Effector memory CD4-positive, alpha-beta T cell (primary cell): Measurements from ENCODE around the gene SPATA6.
"Not testable (repeated sequence)": the region's sequence is repeated elsewhere in the genome, so short reads cannot be mapped to it uniquely, and the experiment has no call there.

Experiments
- DNase-seq, 3 donors: peaks; one replicate each; pipeline ENCODE4 v3.0.0-alpha.2; 2020
- H3K27ac ChIP-seq: 2 replicates; pipeline ENCODE4 v1.7.0; 2013; ENCODE audit warnings: mild to moderate bottlenecking, low read length, moderate library complexity; ENCODE audit not compliant: insufficient read depth, poor library complexity, severe bottlenecking
- H3K27me3 ChIP-seq: replicated peaks from 2 replicates; pipeline ENCODE4 v1.7.0; 2013; ENCODE audit warnings: mild to moderate bottlenecking, low read length; ENCODE audit not compliant: insufficient read depth, control insufficient read depth, poor library complexity, severe bottlenecking
- H3K36me3 ChIP-seq: 2 replicates; pipeline ENCODE4 v1.7.0; 2013; ENCODE audit warnings: mild to moderate bottlenecking, low read length, moderate library complexity; ENCODE audit not compliant: control insufficient read depth, insufficient read depth
- H3K4me1 ChIP-seq: 2 replicates; pipeline ENCODE4 v1.7.0; 2013; ENCODE audit warnings: low read length, mild to moderate bottlenecking; ENCODE audit not compliant: control insufficient read depth, insufficient read depth, poor library complexity, severe bottlenecking
- H3K4me3 ChIP-seq: 2 replicates; pipeline ENCODE4 v1.7.0; 2013; ENCODE audit warnings: low read length, low read depth, mild to moderate bottlenecking; ENCODE audit not compliant: insufficient read depth, poor library complexity, severe bottlenecking
- H3K9me3 ChIP-seq: 2 replicates; pipeline ENCODE4 v1.7.0; 2013; ENCODE audit warnings: mild to moderate bottlenecking, low read length, moderate library complexity; ENCODE audit not compliant: control insufficient read depth

SPATA6 gene

DNA sequence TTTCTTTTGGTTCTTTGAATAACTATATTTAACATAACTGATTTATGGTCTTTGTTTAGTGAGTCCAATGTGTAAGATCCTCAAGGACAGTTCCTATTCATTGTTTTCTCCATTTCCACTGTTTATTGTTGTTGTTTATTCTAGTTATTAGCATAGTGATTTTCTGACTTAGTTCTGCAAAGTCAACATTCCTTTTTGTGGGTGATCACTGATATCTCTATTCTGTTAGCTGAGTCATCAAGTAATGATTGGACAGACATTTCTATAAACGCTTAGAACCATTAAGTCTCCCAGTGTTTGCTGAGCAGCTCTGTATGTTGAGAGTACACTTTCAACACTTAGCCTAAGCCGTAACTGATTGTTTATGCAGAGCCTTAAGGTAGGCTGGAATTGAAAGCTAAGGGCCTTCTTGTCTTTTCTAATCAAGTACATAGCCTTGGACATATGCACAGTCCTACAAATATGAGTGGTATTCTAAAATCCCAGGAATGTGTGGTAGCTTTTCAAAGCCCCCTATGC, 162.4 kb downstream of the SPATA6 start:
- Histone ChIP-seq H3K27ac (no peak overlapping the region), H3K4me1 (no peaks in the 10 kb centered on the region), H3K27me3 (no peaks in the 10 kb centered on the region), H3K36me3 (no peaks in the 10 kb centered on the region), H3K4me3 (no peak overlapping the region), H3K9me3 (no peaks in the 10 kb centered on the region)
- no peak for DNase-seq

DNA sequence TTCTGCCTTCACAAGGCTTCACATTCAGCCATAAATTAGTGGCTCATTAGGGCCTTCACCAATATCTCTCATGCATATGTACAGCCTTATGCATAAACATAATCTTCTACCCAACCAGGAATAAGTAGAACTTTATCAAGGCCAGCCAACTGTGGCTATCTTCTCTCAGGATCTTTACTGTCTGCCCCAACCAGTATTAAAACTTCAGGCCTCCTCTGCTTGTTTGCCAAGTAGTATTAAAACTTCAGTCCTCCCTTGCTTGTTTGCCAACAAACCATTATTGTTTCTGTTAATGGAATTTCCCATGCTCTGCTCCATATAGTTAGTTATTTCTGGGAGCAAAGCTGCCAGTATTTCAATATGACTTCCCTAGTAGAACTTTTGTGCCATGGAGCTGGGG, 169.4 kb downstream of the SPATA6 start:
- no peaks in the 10 kb centered on the region for H3K36me3 ChIP-seq
- DNase-seq, result no peak
- H3K4me3 ChIP-seq, result no peak overlapping the region

DNA sequence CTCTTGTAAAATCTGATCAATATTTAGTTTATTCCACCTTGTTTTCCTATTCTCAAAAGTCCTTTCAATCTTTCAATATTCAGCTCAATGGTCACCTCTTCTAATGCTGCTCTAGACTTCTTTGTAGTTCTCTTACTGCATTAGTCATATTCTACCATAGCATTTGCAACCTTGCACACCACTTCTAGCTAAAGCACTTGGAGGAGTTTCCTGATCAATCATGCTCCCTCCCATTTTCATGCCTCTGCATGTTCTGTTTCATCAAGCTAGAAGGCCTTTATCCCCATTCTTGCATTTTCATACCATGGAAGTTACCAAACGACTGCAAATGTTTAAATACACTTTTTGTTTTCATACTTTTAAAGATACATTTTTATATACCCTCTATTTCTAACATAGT, 177.3 kb downstream of the SPATA6 start:
- H3K27ac ChIP-seq, result no peak overlapping the region
- no peaks in the 10 kb centered on the region for H3K27me3 ChIP-seq
- no peaks in the 10 kb centered on the region for H3K4me1 ChIP-seq
- H3K4me3 ChIP-seq, result no peak overlapping the region
- DNase-seq, result no peak
- H3K36me3 ChIP-seq, result no peaks in the 10 kb centered on the region
- no peaks in the 10 kb centered on the region for H3K9me3 ChIP-seq

More for the DNA sequence above, 169.4 kb downstream of the SPATA6 start:
- Histone ChIP-seq H3K4me1 (no peaks in the 10 kb centered on the region), H3K27ac (no peak overlapping the region), H3K27me3 (no peaks in the 10 kb centered on the region), H3K9me3 (no peaks in the 10 kb centered on the region)

DNA sequence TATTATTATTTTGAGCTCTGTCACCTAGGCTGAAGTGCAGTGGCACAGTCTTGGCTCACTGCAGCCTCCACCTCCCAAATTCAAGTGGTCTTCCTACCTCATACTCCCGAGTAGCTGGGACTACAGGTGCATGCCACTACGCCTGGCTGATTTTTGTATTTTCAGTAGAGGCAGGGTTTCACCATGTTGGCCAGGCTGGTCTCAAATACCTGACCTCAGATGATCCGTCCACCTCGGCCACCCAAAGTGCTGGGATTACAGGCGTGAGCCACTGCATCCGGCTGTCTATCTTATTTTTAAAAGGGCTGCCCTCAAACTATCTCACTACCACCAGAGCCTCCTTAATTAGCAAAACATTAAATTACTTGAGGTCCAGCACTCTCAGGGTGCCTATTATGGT, 177.9 kb downstream of the SPATA6 start:
- H3K36me3 ChIP-seq, H3K27ac ChIP-seq, H3K4me3 ChIP-seq, H3K4me1 ChIP-seq, H3K27me3 ChIP-seq, DNase-seq, H3K9me3 ChIP-seq: not testable (repeated sequence)

- Histone ChIP-seq H3K27me3 (no peaks in the 10 kb centered on the region), H3K36me3 (no peaks in the 10 kb centered on the region), H3K9me3 (no peaks in the 10 kb centered on the region), H3K27ac (no peak overlapping the region), H3K4me3 (no peak overlapping the region), H3K4me1 (no peaks in the 10 kb centered on the region)
- no peak for DNase-seq
Observed at GRCh38 chr1:48292706-48293105, 179.3 kb downstream of the SPATA6 start.

DNA sequence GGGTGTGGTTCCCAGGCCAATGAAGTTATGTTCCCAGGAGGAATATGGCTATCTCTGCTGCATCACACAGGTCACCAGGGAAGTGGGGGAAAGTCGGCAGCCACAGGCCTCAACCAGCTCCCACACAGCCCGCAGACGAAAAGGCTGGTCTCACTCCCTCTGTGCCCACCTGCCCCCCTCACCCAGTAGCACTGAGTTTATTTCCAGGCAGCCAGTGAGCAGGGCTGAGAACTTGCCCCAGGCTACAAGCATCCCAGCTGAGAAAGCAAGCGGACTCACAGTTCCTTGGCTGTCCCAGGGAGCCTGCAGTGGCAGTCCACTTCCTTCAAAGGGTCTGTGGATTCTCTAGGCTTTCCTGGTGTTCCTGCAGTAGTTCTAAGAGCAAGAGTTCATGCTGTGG, 180.6 kb downstream of the SPATA6 start:
- no peak for DNase-seq
- Histone ChIP-seq H3K4me1 (no peaks in the 10 kb centered on the region), H3K27ac (no peak overlapping the region), H3K27me3 (no peaks in the 10 kb centered on the region), H3K9me3 (no peaks in the 10 kb centered on the region), H3K4me3 (no peak overlapping the region), H3K36me3 (no peaks in the 10 kb centered on the region)

DNA sequence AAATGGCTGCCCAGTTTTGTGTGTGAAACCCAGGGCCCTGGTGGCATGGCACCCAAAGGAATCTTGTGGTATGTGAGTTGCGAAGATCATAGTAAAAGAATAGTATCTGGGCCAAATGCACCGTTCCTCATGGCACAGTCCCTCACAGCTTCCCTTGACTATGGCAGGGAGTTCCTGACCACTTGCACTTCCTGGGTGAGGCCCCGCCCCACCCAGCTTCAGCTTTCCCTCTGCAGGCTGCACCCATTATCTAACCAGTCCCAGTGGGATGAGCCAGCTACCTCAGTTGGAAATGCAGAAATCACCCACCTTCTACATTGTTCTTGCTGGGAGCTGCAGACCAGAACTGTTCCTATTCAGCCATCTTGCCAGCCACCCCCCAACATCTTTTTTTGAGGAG, 186.5 kb downstream of the SPATA6 start:
- Histone ChIP-seq H3K9me3 (no peaks in the 10 kb centered on the region), H3K4me3 (no peak overlapping the region), H3K27me3 (no peaks in the 10 kb centered on the region), H3K4me1 (no peaks in the 10 kb centered on the region), H3K27ac (no peak overlapping the region), H3K36me3 (no peaks in the 10 kb centered on the region)
- no peak for DNase-seq

DNA sequence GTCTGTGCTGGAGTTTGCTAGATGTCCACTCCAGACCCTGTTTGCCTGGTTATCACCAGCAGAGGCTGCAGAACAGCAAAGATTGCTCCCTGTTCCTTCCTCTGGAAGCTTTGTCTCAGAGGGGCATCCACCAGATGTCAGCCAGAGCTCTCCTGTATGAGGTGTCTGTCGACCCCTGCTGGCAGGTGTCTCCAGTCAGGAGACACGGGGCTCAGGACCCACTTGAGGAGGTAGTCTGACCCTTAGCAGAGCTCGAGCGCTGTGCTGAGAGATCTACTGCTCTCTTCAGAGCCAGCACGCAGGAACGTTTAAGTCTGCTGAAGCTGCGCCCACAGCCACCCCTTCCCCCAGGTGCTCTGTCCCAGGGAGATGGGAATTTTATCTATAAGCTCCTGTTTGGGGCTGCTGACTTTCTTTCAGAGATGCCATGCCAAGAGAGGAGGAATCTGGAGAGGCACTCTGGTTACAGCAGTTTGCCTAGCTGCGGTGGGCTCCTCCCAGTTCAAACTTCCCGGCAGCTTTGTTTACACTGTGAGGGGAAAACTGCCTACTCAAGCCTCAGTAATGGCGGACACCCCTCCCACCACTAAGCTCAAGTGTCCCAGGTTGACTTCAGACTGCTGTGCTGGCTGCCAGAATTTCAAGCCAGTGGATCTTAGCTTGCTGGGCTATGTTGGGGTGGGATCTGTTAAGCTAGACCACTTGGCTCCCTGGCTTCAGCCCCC, 187.1 kb downstream of the SPATA6 start:
- not testable (repeated sequence) for H3K27me3 ChIP-seq, H3K27ac ChIP-seq, H3K4me3 ChIP-seq, H3K36me3 ChIP-seq, H3K9me3 ChIP-seq, H3K4me1 ChIP-seq, DNase-seq

- H3K27ac ChIP-seq, H3K4me3 ChIP-seq, H3K4me1 ChIP-seq, H3K9me3 ChIP-seq, DNase-seq, H3K36me3 ChIP-seq, H3K27me3 ChIP-seq: not testable (repeated sequence)
Observed at GRCh38 chr1:48282329-48282728, 189.7 kb downstream of the SPATA6 start.

GRCh38 chr1:48277437-48277836, 194.6 kb downstream of the SPATA6 start:
- H3K4me3 ChIP-seq, H3K27me3 ChIP-seq, H3K9me3 ChIP-seq, DNase-seq, H3K36me3 ChIP-seq, H3K4me1 ChIP-seq, H3K27ac ChIP-seq: not testable (repeated sequence)
